ENCODE results near the gene NSG2.

Gene NSG2

GRCh38 chr5:174148721-174149120 is 103.2 kb downstream of the NSG2 start:
- Histone ChIP-seq H3K79me2 (ENCODE audit: insufficient read depth, low read length) (no peaks in the 10 kb centered on the region), H3K9ac (ENCODE audit: low read length) (no peak overlapping the region), H3K36me3 (ENCODE audit: low read length) (no peaks in the 10 kb centered on the region), H3K27ac (ENCODE audit: low read depth, low read length) (no peak overlapping the region), H4K20me1 (ENCODE audit: low read depth, low read length) (no peaks in the 10 kb centered on the region), H3K9me3 (ENCODE audit: insufficient read depth, low read length) (no peaks in the 10 kb centered on the region), H3K27me3 (ENCODE audit: low read length) (no peaks in the 10 kb centered on the region), H3F3A (ENCODE audit: insufficient read depth) (no peaks in the 10 kb centered on the region), H3K9me2 (replicated peaks; ENCODE audit: insufficient read depth, low read length) (no peaks in the 10 kb centered on the region), H3K4me2 (ENCODE audit: low read depth, low read length, poor library complexity, severe bottlenecking) (no peak overlapping the region), H3K4me3 (ENCODE audit: insufficient read depth, low read length, poor library complexity, severe bottlenecking) (no peak overlapping the region), H2AFZ (ENCODE audit: low read depth, low read length, severe bottlenecking) (no peak overlapping the region)
- TF ChIP-seq CTCF (IDR thresholded peaks at IDR 0.05; ENCODE audit: insufficient read depth, low read length, poor library complexity, severe bottlenecking) (no peak), EZH2phosphoT487 (conservative IDR thresholded peaks at IDR 0.05; ENCODE audit: low read length) (no peak)

GRCh38 chr5:174149426-174149825 is 103.9 kb downstream of the NSG2 start:
- Histone ChIP-seq H3K4me3 (ENCODE audit: insufficient read depth, low read length, poor library complexity, severe bottlenecking) (no peak overlapping the region), H3K4me2 (ENCODE audit: low read depth, low read length, poor library complexity, severe bottlenecking) (no peak overlapping the region), H3K9me2 (replicated peaks; ENCODE audit: insufficient read depth, low read length) (no peaks in the 10 kb centered on the region), H3K27me3 (ENCODE audit: low read length) (no peaks in the 10 kb centered on the region), H3K79me2 (ENCODE audit: insufficient read depth, low read length) (no peaks in the 10 kb centered on the region), H4K20me1 (ENCODE audit: low read depth, low read length) (no peaks in the 10 kb centered on the region), H3K36me3 (ENCODE audit: low read length) (no peaks in the 10 kb centered on the region), H2AFZ (ENCODE audit: low read depth, low read length, severe bottlenecking) (no peak overlapping the region), H3K9me3 (ENCODE audit: insufficient read depth, low read length) (0 out of 2 replicates have a peak, but pooled peaks cover 4% of the 10 kb centered on the region), H3K9ac (ENCODE audit: low read length) (no peak overlapping the region), H3K27ac (ENCODE audit: low read depth, low read length) (no peak overlapping the region), H3F3A (ENCODE audit: insufficient read depth) (no peaks in the 10 kb centered on the region)
- TF ChIP-seq CTCF (IDR thresholded peaks at IDR 0.05; ENCODE audit: insufficient read depth, low read length, poor library complexity, severe bottlenecking), result no peak

- no peaks in the 10 kb centered on the region for H4K20me1 ChIP-seq (ENCODE audit: low read depth, low read length)
- TF ChIP-seq EZH2phosphoT487 (conservative IDR thresholded peaks at IDR 0.05; ENCODE audit: low read length), result no peak
- H3K79me2 ChIP-seq (ENCODE audit: insufficient read depth, low read length), result no peaks in the 10 kb centered on the region
- no peaks in the 10 kb centered on the region for H3K9me2 ChIP-seq (replicated peaks; ENCODE audit: insufficient read depth, low read length)
- no peak overlapping the region for H3K4me3 ChIP-seq (ENCODE audit: insufficient read depth, low read length, poor library complexity, severe bottlenecking)
- no peaks in the 10 kb centered on the region; the same call in 1 of the 2 replicates for H3K36me3 ChIP-seq (ENCODE audit: low read length)
- H3K27ac ChIP-seq (ENCODE audit: low read depth, low read length), result no peak overlapping the region
- no peak overlapping the region for H3K4me2 ChIP-seq (ENCODE audit: low read depth, low read length, poor library complexity, severe bottlenecking)
- H2AFZ ChIP-seq (ENCODE audit: low read depth, low read length, severe bottlenecking), result no peak overlapping the region
- 0 out of 2 replicates have a peak, but pooled peaks cover 10% of the 10 kb centered on the region for H3K9me3 ChIP-seq (ENCODE audit: insufficient read depth, low read length)
- no peaks in the 10 kb centered on the region for H3F3A ChIP-seq (ENCODE audit: insufficient read depth)
- H3K27me3 ChIP-seq (ENCODE audit: low read length), result no peaks in the 10 kb centered on the region
- H3K9ac ChIP-seq (ENCODE audit: low read length), result no peak overlapping the region
These were observed 104.5 kb downstream of the NSG2 start for GRCh38 chr5:174149989-174150388.

- Histone ChIP-seq H3K27me3 (ENCODE audit: low read length) (no peaks in the 10 kb centered on the region), H3K9me3 (ENCODE audit: insufficient read depth, low read length) (0 out of 2 replicates have a peak, but pooled peaks cover 10% of the 10 kb centered on the region), H2AFZ (ENCODE audit: low read depth, low read length, severe bottlenecking) (no peak overlapping the region), H4K20me1 (ENCODE audit: low read depth, low read length) (no peaks in the 10 kb centered on the region), H3K36me3 (ENCODE audit: low read length) (no peaks in the 10 kb centered on the region; the same call in 1 of the 2 replicates), H3K4me3 (ENCODE audit: insufficient read depth, low read length, poor library complexity, severe bottlenecking) (no peak overlapping the region), H3K27ac (ENCODE audit: low read depth, low read length) (no peak overlapping the region), H3K9me2 (replicated peaks; ENCODE audit: insufficient read depth, low read length) (no peaks in the 10 kb centered on the region), H3F3A (ENCODE audit: insufficient read depth) (no peaks in the 10 kb centered on the region), H3K4me2 (ENCODE audit: low read depth, low read length, poor library complexity, severe bottlenecking) (no peak overlapping the region), H3K79me2 (ENCODE audit: insufficient read depth, low read length) (no peaks in the 10 kb centered on the region), H3K9ac (ENCODE audit: low read length) (no peak overlapping the region)
- no peak for TF ChIP-seq EZH2phosphoT487 (conservative IDR thresholded peaks at IDR 0.05; ENCODE audit: low read length)
- TF ChIP-seq CTCF (IDR thresholded peaks at IDR 0.05; ENCODE audit: insufficient read depth, low read length, poor library complexity, severe bottlenecking), result no peak
These were observed 106.2 kb downstream of the NSG2 start for GRCh38 chr5:174151599-174152181.

Measured in SU-DHL-6 (cell line).